Upper lobe of left lung (tissue), 6 donors: Measurements from ENCODE around the gene CAP2. TPM values are rescaled to one million over a fixed set of nuclear protein-coding genes. Genes with fewer than 3 reads are reported as not detected.

ENCODE experiments used
- ATAC-seq, 2 donors: fragments of 200-7000 bp; cut with Tn5 transposase; one replicate each; pipeline ENCODE4 v1.9.1; 2022; ENCODE audit warnings: mild to moderate bottlenecking in 2 of 2, moderate library complexity in 2 of 2; ENCODE audit not compliant: low FRiP score in 2 of 2
- DNase-seq, 2 donors: peaks; one replicate each; pipeline ENCODE4 v3.0.0-alpha.2; 2019 to 2020
- H3K27ac ChIP-seq, 4 donors: fragments of 200-600 bp; sonication (generic); one replicate each; pipeline ENCODE4 v1.5.1; 2016 to 2019
- H3K27me3 ChIP-seq, 4 donors: fragments of 200-600 bp; sonication (generic); one replicate each; pipeline ENCODE4 v1.5.1; 2017 to 2019
- H3K36me3 ChIP-seq, 4 donors: fragments of 200-600 bp; sonication (generic); one replicate each; pipeline ENCODE4 v1.5.1; 2016 to 2019
- H3K4me1 ChIP-seq, 4 donors: fragments of 200-600 bp; sonication (generic); one replicate each; pipeline ENCODE4 v1.5.1; 2018 to 2019
- H3K4me3 ChIP-seq, 4 donors: fragments of 200-600 bp; sonication (generic); one replicate each; pipeline ENCODE4 v1.5.1; 2017 to 2019; ENCODE audit warnings: mild to moderate bottlenecking in 2 of 4, moderate library complexity in 1 of 4
- H3K9me3 ChIP-seq, 4 donors: fragments of 200-600 bp; sonication (generic); one replicate each; pipeline ENCODE4 v1.5.1; 2018 to 2019
- EP300 ChIP-seq, 4 donors: sonication (generic); formaldehyde crosslinking; IDR thresholded peaks; one replicate each; pipeline ENCODE4 v1.5.1; 2017; ENCODE audit warnings: antibody characterized with exemption in 4 of 4, control low read depth in 2 of 4
- POLR2A ChIP-seq, 4 donors: fragments of 450-650 bp; IDR thresholded peaks; one replicate each; pipeline ENCODE4 v1.5.1; 2016 to 2017; ENCODE audit warnings: antibody characterized with exemption in 4 of 4, mild to moderate bottlenecking in 2 of 4
- POLR2AphosphoS5 ChIP-seq, 2 donors: sonication (generic); formaldehyde crosslinking; IDR thresholded peaks; one replicate each; pipeline ENCODE4 v1.5.1; 2017; ENCODE audit warnings: antibody characterized with exemption in 2 of 2
- WGBS, 2 donors: methylation state at CpG; one replicate each; pipeline ENCODE4 v1.1.5; 2017 to 2018; 5-methylcytosine and 5-hydroxymethylcytosine counted together
- total RNA-seq, 6 donors: library from RNA; depleted of rRNA in 4 of 6; stranded (reverse); fragments of >200 nt in 4 of 6; gene quantifications; one replicate each; pipeline versions ENCODE4 v1.1.0 to v1.2.1, GENCODE V29; 2016 to 2021
- TF ChIP-seq, protein P1 (sequence below), 6 experiments: fragments of 450-650 bp in 4 of 6; fragments of 200-600 bp in 2 of 6; sonication (generic) in 2 of 6; IDR thresholded peaks; one replicate each; pipeline ENCODE4 v1.5.1; 2016 to 2019; ENCODE audit warnings: antibody characterized with exemption in 6 of 6
- donor health status: DM: no; HTN: no; CAD: no; lungs with moderate emphysema.
- donor health status: DM: no; HTN: yes; CAD: no; lungs with severe emphysema.

The CAP2 gene
- total RNA-seq, 6 donors from 2014 or later, result 0.55 to 6.5 (median 4.3) TPM

DNA sequence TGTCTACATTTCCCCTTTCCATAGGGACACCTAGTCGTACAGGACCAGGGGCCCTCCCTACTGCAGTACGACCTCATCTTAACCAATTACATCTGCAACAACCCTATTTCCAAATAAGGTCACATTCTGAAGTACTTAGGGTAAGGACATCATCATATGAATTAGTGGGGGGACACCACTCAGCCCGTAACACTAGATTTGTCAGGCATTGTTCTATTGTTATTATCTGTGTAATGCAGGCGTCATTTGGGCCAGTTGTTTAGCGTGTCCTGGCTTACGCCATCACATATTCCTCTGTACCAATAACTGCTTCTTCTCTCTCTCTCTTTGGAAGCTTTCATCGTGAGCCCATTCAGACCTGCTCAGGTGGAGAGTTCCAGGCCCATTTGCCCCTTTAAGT lies 89.3 kb downstream of the CAP2 start:
- H3K9me3 ChIP-seq, result no peaks in the 10 kb centered on the region
- no peak for DNase-seq
- no peak overlapping the region for H3K4me3 ChIP-seq
- H3K36me3 ChIP-seq, result no peaks in the 10 kb centered on the region
- 91 to 94% methylated on average over 7 of the region's 7 CpGs for WGBS, 2 donors
- H3K4me1 ChIP-seq, result peaks cover 0 to 10% (median 2%) of the 10 kb centered on the region in 4 donors
- H3K27me3 ChIP-seq, result no peaks in the 10 kb centered on the region
- TF ChIP-seq POLR2A (IDR thresholded peaks at IDR 0.05) (no peak), EP300 (IDR thresholded peaks at IDR 0.05) (no peak), POLR2AphosphoS5 (IDR thresholded peaks at IDR 0.05) (no peak)
- TF ChIP-seq, protein P1, sequence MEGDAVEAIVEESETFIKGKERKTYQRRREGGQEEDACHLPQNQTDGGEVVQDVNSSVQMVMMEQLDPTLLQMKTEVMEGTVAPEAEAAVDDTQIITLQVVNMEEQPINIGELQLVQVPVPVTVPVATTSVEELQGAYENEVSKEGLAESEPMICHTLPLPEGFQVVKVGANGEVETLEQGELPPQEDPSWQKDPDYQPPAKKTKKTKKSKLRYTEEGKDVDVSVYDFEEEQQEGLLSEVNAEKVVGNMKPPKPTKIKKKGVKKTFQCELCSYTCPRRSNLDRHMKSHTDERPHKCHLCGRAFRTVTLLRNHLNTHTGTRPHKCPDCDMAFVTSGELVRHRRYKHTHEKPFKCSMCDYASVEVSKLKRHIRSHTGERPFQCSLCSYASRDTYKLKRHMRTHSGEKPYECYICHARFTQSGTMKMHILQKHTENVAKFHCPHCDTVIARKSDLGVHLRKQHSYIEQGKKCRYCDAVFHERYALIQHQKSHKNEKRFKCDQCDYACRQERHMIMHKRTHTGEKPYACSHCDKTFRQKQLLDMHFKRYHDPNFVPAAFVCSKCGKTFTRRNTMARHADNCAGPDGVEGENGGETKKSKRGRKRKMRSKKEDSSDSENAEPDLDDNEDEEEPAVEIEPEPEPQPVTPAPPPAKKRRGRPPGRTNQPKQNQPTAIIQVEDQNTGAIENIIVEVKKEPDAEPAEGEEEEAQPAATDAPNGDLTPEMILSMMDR (IDR thresholded peaks at IDR 0.05), result no peak
- no peak overlapping the region for H3K27ac ChIP-seq
- no peak for ATAC-seq

DNA sequence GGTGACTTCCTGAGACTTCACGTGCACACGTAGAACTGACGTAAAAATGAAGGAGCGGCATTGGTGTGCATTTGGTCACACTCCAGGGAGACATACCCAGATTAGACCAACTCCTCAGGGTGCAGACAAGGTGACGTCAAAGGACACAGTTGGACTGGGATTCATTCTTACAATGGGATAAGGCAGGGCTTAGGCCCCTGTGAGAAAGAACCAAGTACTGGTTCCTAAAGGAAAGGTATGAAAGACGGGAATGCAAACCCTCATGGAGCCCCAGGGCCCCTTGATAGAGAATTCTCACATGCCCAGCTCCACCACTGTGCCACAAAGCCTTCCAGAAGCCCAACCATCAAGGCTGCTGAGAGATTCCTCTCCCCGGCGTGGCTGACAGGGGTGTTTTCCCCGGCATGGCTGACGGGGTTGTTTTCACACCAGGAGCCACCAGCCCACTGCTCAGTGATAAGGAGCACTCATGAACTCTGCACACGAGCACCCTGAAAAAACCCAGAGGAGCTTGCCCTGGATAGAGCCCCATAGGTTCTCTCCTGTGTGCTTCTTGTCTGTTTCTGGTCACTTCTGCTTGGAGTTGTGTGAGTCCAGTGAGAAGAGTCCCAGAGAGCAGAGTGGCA lies 90.1 kb downstream of the CAP2 start:
- Histone ChIP-seq H3K27ac (no peak overlapping the region), H3K36me3 (no peaks in the 10 kb centered on the region), H3K9me3 (no peaks in the 10 kb centered on the region), H3K4me3 (no peak overlapping the region), H3K27me3 (no peaks in the 10 kb centered on the region), H3K4me1 (peaks cover 0 to 8% (median 2%) of the 10 kb centered on the region in 4 donors)
- no peak for DNase-seq
- ATAC-seq, result no peak
- TF ChIP-seq, protein P1 (IDR thresholded peaks at IDR 0.05), result no peak
- no peak for TF ChIP-seq POLR2AphosphoS5 (IDR thresholded peaks at IDR 0.05)
- no peak for TF ChIP-seq EP300 (IDR thresholded peaks at IDR 0.05)
- TF ChIP-seq POLR2A (IDR thresholded peaks at IDR 0.05), result no peak
- WGBS, 2 donors, result 93 to 94% methylated on average over 8 to 11 of the region's 11 CpGs

DNA sequence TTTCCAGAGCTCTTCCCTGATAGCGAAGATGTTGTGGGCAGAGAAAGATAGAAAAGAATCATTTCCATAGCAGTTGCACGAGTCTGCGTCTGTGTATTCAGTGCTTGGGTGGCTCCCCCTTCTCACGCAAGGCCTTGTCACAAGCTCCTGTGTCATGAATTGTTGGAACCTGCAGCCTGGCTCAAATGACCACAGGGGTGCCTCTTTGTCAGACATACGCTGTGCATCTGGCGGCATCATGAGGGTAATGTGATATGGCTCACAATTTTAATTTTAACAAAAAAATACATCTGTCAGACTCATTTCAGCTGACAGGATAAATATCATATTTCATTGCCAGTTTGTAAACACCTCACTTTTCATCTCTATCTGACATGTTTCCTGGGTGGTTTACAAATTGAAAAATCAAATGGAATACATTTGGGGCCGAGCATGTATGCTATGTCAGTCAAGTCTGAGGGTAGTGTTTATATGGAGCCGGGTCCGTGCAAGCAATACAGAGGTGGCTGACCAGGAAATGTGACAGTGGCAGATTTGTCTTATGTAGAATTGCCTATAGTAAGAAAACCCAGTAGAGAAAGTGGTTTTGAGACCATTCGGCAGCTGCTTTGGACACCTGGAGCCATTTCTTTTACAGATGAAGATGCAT lies 90.9 kb downstream of the CAP2 start:
- H3K4me3 ChIP-seq, result no peak overlapping the region
- H3K9me3 ChIP-seq, result no peaks in the 10 kb centered on the region
- H3K4me1 ChIP-seq, result no peaks in the 10 kb centered on the region
- TF ChIP-seq POLR2AphosphoS5 (IDR thresholded peaks at IDR 0.05), result no peak
- no peak for TF ChIP-seq EP300 (IDR thresholded peaks at IDR 0.05)
- TF ChIP-seq POLR2A (IDR thresholded peaks at IDR 0.05), result no peak
- no peak for DNase-seq
- ATAC-seq, result no peak
- no peaks in the 10 kb centered on the region for H3K27me3 ChIP-seq
- WGBS, 2 donors, result 90 to 92% methylated on average over 10 of the region's 10 CpGs
- H3K27ac ChIP-seq, result no peak overlapping the region
- H3K36me3 ChIP-seq, result no peaks in the 10 kb centered on the region

DNA sequence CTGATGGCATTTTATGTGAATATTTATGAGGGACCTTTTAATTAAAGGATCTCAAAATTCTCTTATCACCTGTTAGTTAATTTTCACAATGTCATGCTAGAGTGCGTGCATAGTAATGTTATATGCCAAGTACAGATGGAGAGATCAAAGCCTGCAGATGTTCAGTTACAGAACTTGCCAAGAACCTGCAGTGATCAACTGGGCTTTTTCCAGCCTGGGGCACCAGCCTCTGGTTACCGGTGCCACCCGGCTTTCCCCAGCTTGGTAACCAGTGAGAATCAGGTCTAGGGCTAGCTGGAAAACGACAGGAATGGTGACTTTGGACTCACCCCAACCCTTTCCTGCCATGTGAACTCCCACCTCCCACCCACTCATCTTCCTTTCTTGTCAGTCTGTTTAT lies 91.8 kb downstream of the CAP2 start:
- no peaks in the 10 kb centered on the region for H3K4me1 ChIP-seq
- H3K27ac ChIP-seq, result no peak overlapping the region

DNA sequence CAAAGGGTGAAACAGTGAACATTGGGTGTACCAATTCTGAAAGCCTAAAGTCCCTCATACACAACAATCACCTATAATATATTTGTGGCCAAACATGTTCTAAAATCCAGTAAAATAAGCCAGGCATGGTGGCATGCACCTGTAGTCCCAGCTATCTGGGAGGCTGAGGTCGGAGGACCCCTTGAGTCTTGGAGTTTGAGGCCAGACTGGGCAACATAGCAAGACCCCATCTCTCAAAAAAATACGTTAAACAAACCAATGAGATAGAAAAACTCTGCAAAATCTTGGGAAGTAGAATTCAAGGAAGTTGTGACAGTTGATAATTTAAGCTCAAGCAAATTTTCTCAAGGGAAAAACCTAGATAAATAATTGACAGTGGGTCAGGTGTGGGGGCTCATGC lies 92.6 kb downstream of the CAP2 start:
- no peaks in the 10 kb centered on the region for H3K36me3 ChIP-seq
- H3K4me1 ChIP-seq, result peaks cover 0 to 6% (median 5%) of the 10 kb centered on the region in 4 donors
- H3K27me3 ChIP-seq, result no peaks in the 10 kb centered on the region
- H3K9me3 ChIP-seq, result no peaks in the 10 kb centered on the region
- TF ChIP-seq POLR2AphosphoS5 (IDR thresholded peaks at IDR 0.05) (no peak), POLR2A (IDR thresholded peaks at IDR 0.05) (no peak), EP300 (IDR thresholded peaks at IDR 0.05) (no peak)
- TF ChIP-seq, protein P1 (IDR thresholded peaks at IDR 0.05), result no peak
- H3K27ac ChIP-seq, result no peak overlapping the region
- H3K4me3 ChIP-seq, result no peak overlapping the region
- no peak for ATAC-seq
- no peak for DNase-seq
- WGBS, 2 donors, result 76 to 91% methylated on average over 2 of the region's 2 CpGs

More for the DNA sequence above, 91.8 kb downstream of the CAP2 start:
- no peak for DNase-seq
- no peaks in the 10 kb centered on the region for H3K27me3 ChIP-seq
- TF ChIP-seq POLR2AphosphoS5 (IDR thresholded peaks at IDR 0.05) (no peak), POLR2A (IDR thresholded peaks at IDR 0.05) (no peak), EP300 (IDR thresholded peaks at IDR 0.05) (no peak)
- TF ChIP-seq, protein P1 (IDR thresholded peaks at IDR 0.05), result no peak
- H3K36me3 ChIP-seq, result no peaks in the 10 kb centered on the region
- H3K4me3 ChIP-seq, result no peak overlapping the region
- WGBS, 2 donors, result 81 to 84% methylated on average over 4 of the region's 4 CpGs
- no peaks in the 10 kb centered on the region for H3K9me3 ChIP-seq
- no peak for ATAC-seq
